AG04449 (cell line): Measurements from ENCODE around the gene OBSL1.
A peak's percentile ranks its signal among the peaks of the same experiment; 100 is the strongest.

ENCODE experiments used
- CTCF ChIA-PET: fragments of 350-600 bp; formaldehyde crosslinking; extraction: SDS; loops from one replicate; lab custom pipeline; 2021; ENCODE audit warnings: antibody characterized with exemption; lab: Yijun Ruan, JAX
- POLR2A ChIA-PET: fragments of 400-600, 350-600 bp; formaldehyde crosslinking; extraction: SDS; loops from one replicate; lab custom pipeline; 2020; ENCODE audit warnings: antibody characterized with exemption, inconsistent platforms; lab: Yijun Ruan, JAX
- DNase-seq: peaks from one replicate; pipeline ENCODE4 v3.0.0-alpha.2; 2010; ENCODE audit warnings: low read depth, low spot score
- H3K4me3 ChIP-seq: 2 replicates; pipeline ENCODE4 v1.5.1; 2011; ENCODE audit warnings: low read depth, mild to moderate bottlenecking, control low read depth, low read length
- TF ChIP-seq, protein P1 (sequence below): IDR thresholded peaks from one replicate; pipeline ENCODE4 v1.5.1; 2011; ENCODE audit warnings: mild to moderate bottlenecking, moderate library complexity, low read length, control low read depth, inconsistent platforms; ENCODE audit not compliant: insufficient read depth; ENCODE audit errors: missing control alignments

The OBSL1 gene

DNA sequence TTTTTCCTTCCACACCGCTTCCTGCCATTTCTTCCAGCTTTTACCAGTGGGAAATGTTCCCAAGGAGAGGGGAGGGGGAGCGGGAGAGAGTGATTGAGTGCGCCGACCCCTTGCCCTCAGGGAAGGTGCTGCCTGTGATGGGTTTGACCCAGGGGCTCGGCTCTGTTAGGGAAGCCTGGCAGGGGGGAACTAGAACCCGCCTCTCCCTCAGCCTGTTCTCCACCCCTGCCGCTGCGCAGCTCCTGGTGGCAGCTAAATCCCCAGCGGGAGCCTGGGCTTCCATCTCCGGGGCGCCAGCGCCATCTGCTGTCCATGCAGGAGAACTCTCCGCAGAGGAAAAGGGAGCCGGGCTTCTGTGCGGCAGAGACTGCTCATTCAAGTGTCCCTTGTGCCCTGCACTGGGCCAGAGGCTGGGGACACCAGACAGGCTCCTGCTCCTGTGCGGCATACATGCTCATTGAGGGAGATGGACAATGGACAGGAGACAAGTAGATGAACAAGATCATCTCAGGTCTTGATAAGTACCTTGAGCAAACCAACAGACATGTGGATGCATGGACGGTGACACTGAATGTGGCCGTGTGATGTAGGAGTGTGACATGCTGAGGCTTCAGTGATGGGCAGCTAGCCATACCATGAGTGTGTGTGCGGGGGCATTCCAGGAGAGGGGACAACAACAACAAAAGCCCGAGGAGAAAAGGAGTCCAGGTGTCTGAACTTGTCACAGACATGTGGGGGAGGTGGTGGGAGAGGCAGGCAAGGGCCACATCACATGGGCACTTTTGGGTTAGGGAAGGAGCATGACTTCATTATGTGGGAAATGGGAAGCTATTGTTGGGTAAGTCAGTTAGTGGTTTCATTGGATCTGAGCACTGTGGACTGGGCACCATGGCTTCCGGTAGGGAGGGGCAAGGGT, 41.0 kb downstream of the OBSL1 start:
- peak overlapping the region; percentile 49 for H3K4me3 ChIP-seq
- DNase-seq, result no peak
- ChIA-PET POLR2A (interaction anchor here (0.8 to 1.6 kb wide), 7 partner anchors 9 to 127 kb away, joined by 3 to 8 read pairs (median 3); partner anchors contain the start of gene GMPPA), CTCF (interaction anchor here (0.6 to 20.4 kb wide), 65 partner anchors 10 to 374 kb away, joined by 3 to 1084 read pairs (median 5); partner anchors contain the start of genes ASIC4, CHPF, DES and DNAJB2)
- TF ChIP-seq, protein P1, sequence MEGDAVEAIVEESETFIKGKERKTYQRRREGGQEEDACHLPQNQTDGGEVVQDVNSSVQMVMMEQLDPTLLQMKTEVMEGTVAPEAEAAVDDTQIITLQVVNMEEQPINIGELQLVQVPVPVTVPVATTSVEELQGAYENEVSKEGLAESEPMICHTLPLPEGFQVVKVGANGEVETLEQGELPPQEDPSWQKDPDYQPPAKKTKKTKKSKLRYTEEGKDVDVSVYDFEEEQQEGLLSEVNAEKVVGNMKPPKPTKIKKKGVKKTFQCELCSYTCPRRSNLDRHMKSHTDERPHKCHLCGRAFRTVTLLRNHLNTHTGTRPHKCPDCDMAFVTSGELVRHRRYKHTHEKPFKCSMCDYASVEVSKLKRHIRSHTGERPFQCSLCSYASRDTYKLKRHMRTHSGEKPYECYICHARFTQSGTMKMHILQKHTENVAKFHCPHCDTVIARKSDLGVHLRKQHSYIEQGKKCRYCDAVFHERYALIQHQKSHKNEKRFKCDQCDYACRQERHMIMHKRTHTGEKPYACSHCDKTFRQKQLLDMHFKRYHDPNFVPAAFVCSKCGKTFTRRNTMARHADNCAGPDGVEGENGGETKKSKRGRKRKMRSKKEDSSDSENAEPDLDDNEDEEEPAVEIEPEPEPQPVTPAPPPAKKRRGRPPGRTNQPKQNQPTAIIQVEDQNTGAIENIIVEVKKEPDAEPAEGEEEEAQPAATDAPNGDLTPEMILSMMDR, result peak; percentile 98

DNA sequence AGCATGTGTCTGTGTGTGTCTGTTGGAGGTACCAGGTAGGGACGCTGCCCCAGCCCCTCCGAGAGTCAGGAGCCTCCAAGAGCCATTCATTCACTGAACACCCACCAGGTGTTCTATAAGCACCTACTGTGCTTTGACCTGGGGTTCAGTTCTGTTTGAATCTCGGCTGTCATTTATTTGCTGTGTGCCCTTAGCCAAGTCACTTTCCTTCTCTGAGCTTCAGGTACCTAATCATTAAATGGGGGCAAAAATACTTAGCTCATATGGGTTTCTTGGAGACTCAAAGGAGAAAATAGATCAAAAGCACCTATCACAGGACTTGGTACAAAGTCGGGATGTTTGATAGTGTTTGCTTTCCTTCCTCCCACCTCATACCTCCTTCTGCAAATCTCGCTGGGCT, 43.9 kb downstream of the OBSL1 start:
- ChIA-PET CTCF (interaction anchor here (0.7 to 20.4 kb wide), 11 partner anchors 13 to 369 kb away, joined by 3 to 1084 read pairs (median 59); partner anchors contain the start of genes ASIC4, CHPF, DNPEP and GMPPA), POLR2A (interaction anchor here (0.9 kb wide), 1 partner anchor 9 kb away, joined by 3 read pairs; no protein-coding TSS in a partner anchor)
- TF ChIP-seq, protein P1, result no peak
- no peak overlapping the region for H3K4me3 ChIP-seq
- no peak for DNase-seq

DNA sequence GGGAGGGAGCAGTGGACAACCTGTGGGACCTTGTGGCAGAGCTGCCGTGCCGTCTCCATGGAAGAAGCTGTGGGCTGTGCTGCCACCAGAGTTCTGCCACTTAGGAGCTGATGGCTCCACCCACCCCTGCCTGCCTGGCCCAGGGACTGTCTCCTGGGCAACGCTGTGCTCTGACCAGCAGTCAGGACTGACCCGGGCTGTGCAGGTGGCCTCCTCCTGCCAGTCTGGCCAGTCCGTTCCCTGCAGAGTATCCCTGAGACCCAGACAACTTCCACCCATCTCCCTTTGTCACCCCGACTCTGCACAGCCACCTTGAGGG, 44.3 kb downstream of the OBSL1 start:
- no peak for DNase-seq
- TF ChIP-seq, protein P1, result no peak
- ChIA-PET POLR2A (interaction anchor here (0.9 kb wide), 1 partner anchor 9 kb away, joined by 3 read pairs; no protein-coding TSS in a partner anchor), CTCF (interaction anchor here (0.7 to 20.4 kb wide), 10 partner anchors 14 to 368 kb away, joined by 3 to 1084 read pairs (median 82); partner anchors contain the start of genes ASIC4, CHPF, DNPEP and GMPPA)
- no peak overlapping the region for H3K4me3 ChIP-seq

DNA sequence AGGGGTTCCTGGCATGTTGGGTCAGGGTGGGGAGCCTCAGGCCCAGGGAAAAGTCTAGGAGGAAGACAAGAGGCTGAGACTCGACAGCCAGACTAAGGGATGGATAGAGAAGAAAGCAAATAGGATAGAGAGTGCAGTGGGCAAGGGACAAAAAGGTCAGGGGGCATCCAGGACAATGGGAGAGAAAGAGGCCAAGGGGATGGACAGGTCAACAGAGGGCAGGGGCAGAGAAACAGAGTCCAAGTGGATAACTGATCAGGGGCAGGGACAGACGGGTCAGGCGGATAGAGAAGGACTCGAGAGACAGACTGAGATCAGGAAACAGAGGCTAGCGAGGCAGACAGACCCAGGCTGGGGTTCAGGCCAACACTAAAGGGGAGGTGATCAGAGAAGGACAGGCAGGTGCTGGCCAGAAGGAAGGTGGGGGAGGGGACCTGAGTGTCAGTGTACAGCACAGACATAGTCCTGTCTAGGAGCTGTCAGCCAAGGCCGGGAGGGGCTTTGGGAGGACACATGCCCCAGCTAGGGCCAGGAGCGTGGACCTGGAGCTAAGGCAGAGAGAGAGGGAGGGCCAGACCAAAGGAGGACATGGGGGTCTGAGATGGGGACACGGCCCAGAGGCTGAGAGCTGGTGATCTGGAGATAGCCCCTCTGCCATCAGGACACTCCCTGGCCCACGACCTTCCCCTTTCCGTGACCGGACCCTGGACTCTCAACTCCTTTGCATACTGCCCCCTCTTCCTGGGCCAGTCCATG, 44.8 kb downstream of the OBSL1 start:
- POLR2A ChIA-PET, result interaction anchor here (1.0 to 1.5 kb wide), 2 partner anchors 17 to 32 kb away, joined by 3 to 4 read pairs; partner anchors contain the start of genes CHPF and TMEM198
- no peak for DNase-seq
- CTCF ChIA-PET, result interaction anchor here (0.7 to 20.4 kb wide), 11 partner anchors 14 to 368 kb away, joined by 3 to 1084 read pairs (median 12); partner anchors contain the start of genes ASIC4, CHPF, DNPEP and GMPPA
- no peak overlapping the region for H3K4me3 ChIP-seq
- TF ChIP-seq, protein P1, result no peak

DNA sequence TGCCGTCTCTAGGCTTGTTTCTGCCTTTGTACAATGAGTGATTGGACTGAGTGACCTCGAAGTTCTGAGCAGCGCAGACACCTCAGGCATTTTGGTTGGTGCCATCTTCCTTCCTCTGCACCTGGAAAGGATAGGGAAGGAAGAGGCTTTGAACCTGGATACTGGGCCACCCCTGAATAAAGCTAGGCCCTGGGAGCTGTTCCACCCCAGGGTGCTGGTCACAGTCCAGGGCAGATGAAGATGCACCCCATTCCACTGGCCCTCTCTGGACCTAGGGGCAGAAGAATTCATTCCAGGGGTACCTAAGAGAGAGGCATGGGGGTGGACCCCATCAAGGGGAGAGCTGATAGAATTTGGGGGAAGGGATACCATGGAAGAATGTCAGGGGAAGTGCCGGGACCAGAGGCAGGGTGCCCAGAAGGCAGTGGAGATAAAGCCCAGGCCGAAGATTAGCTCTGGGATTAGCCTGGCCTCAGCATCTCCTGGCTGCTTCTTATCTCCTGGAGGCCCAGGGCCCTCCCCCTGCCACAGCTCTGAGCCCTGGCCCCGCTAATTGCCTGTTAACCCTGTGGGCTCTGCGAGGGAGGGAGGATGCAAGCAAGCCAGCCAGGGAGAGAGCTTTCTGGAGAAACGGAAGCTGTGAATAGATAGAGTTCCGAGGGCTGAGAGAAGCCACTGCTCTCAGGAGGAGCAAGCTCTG, 45.7 kb downstream of the OBSL1 start:
- DNase-seq, result no peak
- POLR2A ChIA-PET, result interaction anchor here (0.7 to 1.5 kb wide), 4 partner anchors 14 to 68 kb away, joined by 3 to 4 read pairs (median 3); partner anchors contain the start of genes CHPF and TMEM198
- TF ChIP-seq, protein P1, result no peak
- CTCF ChIA-PET, result interaction anchor here (0.9 to 20.4 kb wide), 8 partner anchors 15 to 136 kb away, joined by 3 to 1084 read pairs (median 142); partner anchors contain the start of genes ASIC4, CHPF, DNPEP and GMPPA
- H3K4me3 ChIP-seq, result no peak overlapping the region
